Activated CD8-positive, alpha-beta T cell treated with anti-CD3 and anti-CD28 coated beads for 36 hours (primary cell): ENCODE measurements around the gene COMT. TPM values are rescaled to one million over a fixed set of nuclear protein-coding genes. Genes with fewer than 3 reads are reported as not detected.
"Not testable (repeated sequence)": the region's sequence is repeated elsewhere in the genome, so short reads cannot be mapped to it uniquely, and the experiment has no call there.

Source experiments
- ATAC-seq: fragments of 200-7000 bp; cut with Tn5 transposase; one replicate; pipeline ENCODE4 v1.10.0; 2021; ENCODE audit warnings: mild to moderate bottlenecking, moderate library complexity
- CTCF ChIA-PET: fragments of 350-600 bp; sonication (Branson Sonifier 250); formaldehyde crosslinking; loops from one replicate; lab custom pipeline; 2021; ENCODE audit warnings: antibody characterized with exemption; lab: Charles Lee
- POLR2A ChIA-PET: fragments of 350-600 bp; sonication (Branson Sonifier 250); formaldehyde crosslinking; loops from one replicate; lab custom pipeline; 2021; ENCODE audit warnings: antibody characterized with exemption; lab: Charles Lee
- DNase-seq: peaks from one replicate; pipeline ENCODE4 v3.0.0-alpha.2; 2020
- H3K27ac Mint-ChIP-seq: one replicate; pipeline ENCODE4 v1.8.0; 2021; ENCODE audit warnings: mild to moderate bottlenecking, mixed read lengths
- H3K27me3 Mint-ChIP-seq: one replicate; pipeline ENCODE4 v1.8.0; 2021; ENCODE audit warnings: mixed read lengths
- H3K36me3 Mint-ChIP-seq: one replicate; pipeline ENCODE4 v1.8.0; 2021; ENCODE audit warnings: low read depth, mixed read lengths
- H3K4me1 Mint-ChIP-seq: one replicate; pipeline ENCODE4 v1.8.0; 2021; ENCODE audit warnings: low read depth, mixed read lengths
- H3K4me3 Mint-ChIP-seq: one replicate; pipeline ENCODE4 v1.8.0; 2021; ENCODE audit warnings: mild to moderate bottlenecking, moderate library complexity, mixed read lengths
- H3K9me3 Mint-ChIP-seq: one replicate; pipeline ENCODE4 v1.8.0; 2021; ENCODE audit warnings: mixed read lengths
- intact Hi-C: fragments of 100-400 bp; cut with micrococcal nuclease; formaldehyde crosslinking; loops from one replicate; pipeline ENCODE4 v1.10.0; 2022
- total RNA-seq, 2 experiments: library from RNA; stranded (reverse); gene quantifications; one replicate each; pipeline ENCODE4 v1.2.3, GENCODE V29; 2021
- TF ChIP-seq, protein P1 (sequence below): fragments of 200-600 bp; IDR thresholded peaks from one replicate; pipeline ENCODE4 v1.8.0; 2022; ENCODE audit warnings: antibody characterized with exemption, mild to moderate bottlenecking

COMT gene
- total RNA-seq, 2 experiments from 2014 or later, result 70.7 to 74.5 TPM

DNA sequence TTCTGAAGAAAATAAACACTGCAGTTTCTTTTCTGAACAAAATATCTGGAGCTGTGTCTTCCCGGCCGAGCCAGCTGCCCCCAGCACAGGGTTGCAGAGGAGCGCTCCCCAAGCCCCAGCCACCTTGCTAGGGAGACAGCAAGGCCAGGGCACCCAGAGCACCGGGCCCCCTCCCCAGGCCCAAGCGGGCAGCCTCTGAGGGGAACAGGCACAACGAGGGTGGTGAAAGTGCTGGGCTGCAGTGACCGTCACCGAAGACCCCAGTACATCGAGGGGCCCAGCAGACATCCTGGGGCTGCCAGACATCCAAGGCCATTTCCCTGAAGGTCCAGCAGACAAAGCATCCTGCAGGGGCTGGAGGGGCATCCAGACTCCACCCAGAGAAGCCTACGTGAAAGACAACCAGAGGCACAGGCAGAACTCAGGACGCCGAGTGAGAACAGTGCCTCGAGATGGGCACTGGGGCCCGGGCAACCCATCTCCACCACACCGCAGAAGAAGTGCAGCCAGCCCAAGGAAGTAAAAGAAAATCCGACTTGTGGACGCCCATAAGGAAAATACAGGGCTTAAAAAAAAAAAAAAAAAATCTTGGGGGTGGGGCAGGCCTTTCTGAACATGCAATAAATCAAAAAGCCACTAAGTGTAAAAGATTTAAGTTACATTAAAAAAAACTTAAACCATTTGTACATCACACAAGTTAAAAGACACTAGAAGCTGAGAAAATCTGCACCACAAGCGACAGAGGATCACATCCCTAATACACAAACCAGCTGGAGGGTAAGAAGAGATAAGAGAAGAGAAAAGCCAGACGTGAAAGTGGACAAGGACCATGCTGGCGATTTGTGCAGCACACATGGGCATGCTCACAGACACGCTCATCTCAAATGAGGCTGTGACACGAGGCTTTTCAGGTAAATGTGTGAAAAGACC lies 36.0 kb upstream of the COMT start:
- Mint-ChIP-seq H3K9me3 (no peaks in the 10 kb centered on the region), H3K36me3 (peaks cover 1% of the 10 kb centered on the region), H3K4me3 (no peak overlapping the region), H3K27me3 (no peaks in the 10 kb centered on the region), H3K4me1 (peaks cover 8% of the 10 kb centered on the region), H3K27ac (no peak overlapping the region)
- DNase-seq, result no peak
- POLR2A ChIA-PET, result interaction anchor here (0.7 to 1.0 kb wide), 3 partner anchors 10 to 83 kb away, joined by 3 to 5 read pairs (median 3); no protein-coding TSS in a partner anchor
- intact Hi-C loops, result no loop called here
- CTCF ChIA-PET, result interaction anchor here (1.3 to 2.5 kb wide), 2 partner anchors 9 to 175 kb away, joined by 5 to 12 read pairs; no protein-coding TSS in a partner anchor
- no peak for ATAC-seq
- TF ChIP-seq, protein P1, sequence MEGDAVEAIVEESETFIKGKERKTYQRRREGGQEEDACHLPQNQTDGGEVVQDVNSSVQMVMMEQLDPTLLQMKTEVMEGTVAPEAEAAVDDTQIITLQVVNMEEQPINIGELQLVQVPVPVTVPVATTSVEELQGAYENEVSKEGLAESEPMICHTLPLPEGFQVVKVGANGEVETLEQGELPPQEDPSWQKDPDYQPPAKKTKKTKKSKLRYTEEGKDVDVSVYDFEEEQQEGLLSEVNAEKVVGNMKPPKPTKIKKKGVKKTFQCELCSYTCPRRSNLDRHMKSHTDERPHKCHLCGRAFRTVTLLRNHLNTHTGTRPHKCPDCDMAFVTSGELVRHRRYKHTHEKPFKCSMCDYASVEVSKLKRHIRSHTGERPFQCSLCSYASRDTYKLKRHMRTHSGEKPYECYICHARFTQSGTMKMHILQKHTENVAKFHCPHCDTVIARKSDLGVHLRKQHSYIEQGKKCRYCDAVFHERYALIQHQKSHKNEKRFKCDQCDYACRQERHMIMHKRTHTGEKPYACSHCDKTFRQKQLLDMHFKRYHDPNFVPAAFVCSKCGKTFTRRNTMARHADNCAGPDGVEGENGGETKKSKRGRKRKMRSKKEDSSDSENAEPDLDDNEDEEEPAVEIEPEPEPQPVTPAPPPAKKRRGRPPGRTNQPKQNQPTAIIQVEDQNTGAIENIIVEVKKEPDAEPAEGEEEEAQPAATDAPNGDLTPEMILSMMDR, result no peak

DNA sequence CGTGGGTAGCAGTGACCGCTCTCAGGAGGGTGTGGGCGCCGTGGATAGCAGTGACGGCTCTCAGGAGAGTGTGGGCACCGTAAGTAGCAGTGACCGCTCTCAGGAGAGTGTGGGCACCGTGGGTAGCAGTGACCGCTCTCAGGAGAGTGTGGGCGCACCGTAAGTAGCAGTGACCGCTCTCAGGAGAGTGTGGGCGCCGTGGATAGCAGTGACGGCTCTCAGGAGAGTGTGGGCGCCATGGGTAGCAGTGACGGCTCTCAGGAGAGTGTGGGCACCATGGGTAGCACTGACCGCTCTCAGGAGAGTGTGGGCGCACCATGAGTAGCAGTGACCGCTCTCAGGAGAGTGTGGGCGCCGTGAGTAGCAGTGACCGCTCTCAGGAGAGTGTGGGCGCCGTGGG lies 34.7 kb upstream of the COMT start:
- intact Hi-C loops, H3K27ac Mint-ChIP-seq, ATAC-seq, H3K4me3 Mint-ChIP-seq, H3K36me3 Mint-ChIP-seq, DNase-seq, H3K27me3 Mint-ChIP-seq, H3K4me1 Mint-ChIP-seq, H3K9me3 Mint-ChIP-seq: not testable (repeated sequence)
- ChIA-PET POLR2A (interaction anchor here (1.0 kb wide), 1 partner anchor 38 kb away, joined by 3 read pairs; no protein-coding TSS in a partner anchor), CTCF (interaction anchor here (2.5 kb wide), 1 partner anchor 176 kb away, joined by 12 read pairs; no protein-coding TSS in a partner anchor)

DNA sequence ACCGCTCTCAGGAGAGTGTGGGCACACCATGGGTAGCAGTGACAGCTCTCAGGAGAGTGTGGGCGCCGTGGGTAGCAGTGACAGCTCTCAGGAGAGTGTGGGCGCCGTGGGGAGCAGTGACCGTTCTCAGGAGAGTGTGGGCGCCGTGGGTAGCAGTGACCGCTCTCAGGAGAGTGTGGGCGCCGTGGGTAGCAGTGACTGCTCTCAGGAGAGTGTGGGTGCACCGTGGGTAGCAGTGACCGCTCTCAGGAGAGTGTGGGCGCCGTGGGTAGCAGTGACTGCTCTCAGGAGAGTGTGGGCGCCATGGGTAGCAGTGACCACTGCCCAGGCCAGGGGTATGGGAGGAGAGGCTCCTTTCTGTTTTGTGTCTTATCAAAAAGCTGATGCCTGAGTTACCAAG lies 33.7 kb upstream of the COMT start:
- H3K9me3 Mint-ChIP-seq, ATAC-seq, H3K4me3 Mint-ChIP-seq, H3K27me3 Mint-ChIP-seq, H3K27ac Mint-ChIP-seq, H3K36me3 Mint-ChIP-seq, DNase-seq, H3K4me1 Mint-ChIP-seq, POLR2A ChIA-PET, intact Hi-C loops: not testable (repeated sequence)
- CTCF ChIA-PET, result interaction anchor here (1.1 kb wide), 1 partner anchor 177 kb away, joined by 4 read pairs; no protein-coding TSS in a partner anchor

DNA sequence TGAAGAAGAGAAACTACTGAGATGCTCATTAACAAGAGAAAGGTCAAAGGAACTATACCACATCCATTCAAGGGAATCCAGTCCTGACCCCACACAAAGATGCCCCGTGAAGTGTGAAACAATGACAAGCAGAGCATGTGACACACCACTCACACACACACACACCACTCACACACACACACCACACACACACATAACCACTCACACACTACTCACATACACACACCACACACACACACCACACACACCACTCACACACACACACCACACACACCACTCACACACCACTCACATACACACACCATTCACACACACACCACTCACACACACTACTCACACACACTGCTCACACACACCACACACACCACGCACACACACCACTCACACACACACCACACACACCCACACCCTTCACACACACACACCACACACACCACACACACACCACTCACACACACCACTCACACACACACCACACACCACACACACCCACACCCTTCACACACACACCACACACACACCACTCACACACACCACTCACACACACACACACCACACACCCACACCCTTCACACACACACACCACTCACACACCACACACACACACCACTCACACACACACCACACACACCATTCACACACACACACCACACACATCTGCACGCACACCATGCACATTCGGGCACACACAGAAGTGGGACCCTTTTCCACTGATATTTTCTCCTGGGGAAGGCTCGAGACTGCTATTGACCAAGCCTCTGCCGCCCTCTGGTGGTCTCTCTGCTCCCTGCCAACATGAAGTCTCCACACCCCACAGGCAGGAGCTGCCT lies 32.0 kb upstream of the COMT start:
- intact Hi-C loops, result loop anchor here (2.0 kb wide), 1 partner anchor 181 kb away; no protein-coding TSS in a partner anchor

DNA sequence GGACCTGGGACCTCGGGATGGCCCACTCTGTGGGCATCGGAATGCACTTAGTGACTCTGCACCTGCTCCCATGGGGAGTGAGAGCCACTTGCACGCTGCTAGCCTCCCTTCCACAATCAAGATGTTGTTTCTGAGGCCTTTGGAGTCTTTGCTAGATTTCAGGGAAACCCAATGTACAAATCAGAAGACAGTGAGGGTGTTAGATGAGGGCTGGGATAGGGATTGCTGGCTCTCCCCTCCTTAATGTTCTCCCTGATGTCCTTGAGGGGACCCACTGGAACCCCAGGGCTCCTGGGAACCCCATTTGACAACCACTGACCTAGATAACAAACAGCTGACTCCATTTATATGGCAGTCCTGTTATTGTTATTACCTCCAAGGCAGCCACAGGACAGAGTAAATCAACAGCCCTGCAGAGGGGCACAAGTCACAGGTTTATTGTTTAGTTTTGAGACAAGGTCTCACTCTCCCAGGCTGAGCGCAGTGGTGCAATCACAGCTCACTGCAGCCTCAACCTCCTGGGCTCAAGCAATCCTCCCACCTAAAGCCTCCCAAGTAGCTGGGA lies 31.3 kb upstream of the COMT start:
- POLR2A ChIA-PET, result interaction anchor here (0.7 to 1.6 kb wide), 3 partner anchors 18 to 318 kb away, joined by 3 to 5 read pairs (median 3); no protein-coding TSS in a partner anchor
- intact Hi-C loops, result loop anchor here (2.0 kb wide), 1 partner anchor 181 kb away; no protein-coding TSS in a partner anchor
- no peaks in the 10 kb centered on the region for H3K27me3 Mint-ChIP-seq
- CTCF ChIA-PET, result interaction anchor here (0.5 to 7.2 kb wide), 45 partner anchors 10 to 766 kb away, joined by 3 to 144 read pairs (median 4); partner anchors contain the start of genes ESS2, GNB1L, GP1BB and RTL10
- no peaks in the 10 kb centered on the region for H3K9me3 Mint-ChIP-seq
- no peak for ATAC-seq
- DNase-seq, result no peak
- H3K36me3 Mint-ChIP-seq, result peaks cover 21% of the 10 kb centered on the region
- H3K4me1 Mint-ChIP-seq, result peaks cover 8% of the 10 kb centered on the region
- no peak overlapping the region for H3K27ac Mint-ChIP-seq
- TF ChIP-seq, protein P1, result no peak
- H3K4me3 Mint-ChIP-seq, result no peak overlapping the region

More for the DNA sequence above, 32.0 kb upstream of the COMT start:
- ATAC-seq (peak; percentile 93), DNase-seq (peak; percentile 93)
- ChIA-PET CTCF (interaction anchor here (0.5 to 7.2 kb wide), 43 partner anchors 9 to 765 kb away, joined by 3 to 144 read pairs (median 4); partner anchors contain the start of genes ESS2, GNB1L, GP1BB and RTL10), POLR2A (interaction anchor here (0.7 to 1.6 kb wide), 3 partner anchors 17 to 319 kb away, joined by 3 to 5 read pairs (median 3); no protein-coding TSS in a partner anchor)
- Mint-ChIP-seq H3K36me3 (peaks cover 15% of the 10 kb centered on the region), H3K9me3 (no peaks in the 10 kb centered on the region), H3K27me3 (no peaks in the 10 kb centered on the region), H3K4me3 (no peak overlapping the region), H3K4me1 (peaks cover 8% of the 10 kb centered on the region), H3K27ac (peak overlapping the region; percentile 73)
- TF ChIP-seq, protein P1, result peak; percentile 77
